HCT116 (cell line): ENCODE results near the gene APBA2.

Experiments used
- POLR2A ChIP-seq: IDR thresholded peaks from 2 replicates; pipeline ENCODE4 v1.7.0; 2011; ENCODE audit warnings: borderline replicate concordance; ENCODE audit not compliant: insufficient read depth, insufficient read length; ENCODE audit errors: extremely low read depth
- TF ChIP-seq, protein P1 (sequence below): IDR thresholded peaks from 2 replicates; pipeline ENCODE4 v1.6.1; 2012; ENCODE audit warnings: low read depth

DNA sequence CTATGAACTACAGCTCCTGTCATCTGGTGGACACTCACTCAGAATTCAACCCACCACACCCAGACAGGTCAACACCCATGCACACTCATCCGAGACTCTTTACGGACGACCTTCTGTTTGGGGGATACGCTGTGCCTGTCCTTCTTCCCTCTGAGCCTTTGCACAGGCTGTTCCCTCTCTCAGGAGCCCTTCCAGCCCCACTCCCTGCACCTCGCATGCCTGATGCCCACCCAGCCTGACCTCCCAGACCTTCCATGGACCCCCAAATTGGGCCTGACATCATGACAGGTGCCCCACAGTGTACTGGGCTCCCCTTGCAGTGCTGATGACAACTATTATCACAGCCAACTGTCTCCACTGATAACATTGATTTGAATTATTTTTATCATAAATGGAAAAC, 248.0 kb downstream of the APBA2 start:
- TF ChIP-seq, protein P1, sequence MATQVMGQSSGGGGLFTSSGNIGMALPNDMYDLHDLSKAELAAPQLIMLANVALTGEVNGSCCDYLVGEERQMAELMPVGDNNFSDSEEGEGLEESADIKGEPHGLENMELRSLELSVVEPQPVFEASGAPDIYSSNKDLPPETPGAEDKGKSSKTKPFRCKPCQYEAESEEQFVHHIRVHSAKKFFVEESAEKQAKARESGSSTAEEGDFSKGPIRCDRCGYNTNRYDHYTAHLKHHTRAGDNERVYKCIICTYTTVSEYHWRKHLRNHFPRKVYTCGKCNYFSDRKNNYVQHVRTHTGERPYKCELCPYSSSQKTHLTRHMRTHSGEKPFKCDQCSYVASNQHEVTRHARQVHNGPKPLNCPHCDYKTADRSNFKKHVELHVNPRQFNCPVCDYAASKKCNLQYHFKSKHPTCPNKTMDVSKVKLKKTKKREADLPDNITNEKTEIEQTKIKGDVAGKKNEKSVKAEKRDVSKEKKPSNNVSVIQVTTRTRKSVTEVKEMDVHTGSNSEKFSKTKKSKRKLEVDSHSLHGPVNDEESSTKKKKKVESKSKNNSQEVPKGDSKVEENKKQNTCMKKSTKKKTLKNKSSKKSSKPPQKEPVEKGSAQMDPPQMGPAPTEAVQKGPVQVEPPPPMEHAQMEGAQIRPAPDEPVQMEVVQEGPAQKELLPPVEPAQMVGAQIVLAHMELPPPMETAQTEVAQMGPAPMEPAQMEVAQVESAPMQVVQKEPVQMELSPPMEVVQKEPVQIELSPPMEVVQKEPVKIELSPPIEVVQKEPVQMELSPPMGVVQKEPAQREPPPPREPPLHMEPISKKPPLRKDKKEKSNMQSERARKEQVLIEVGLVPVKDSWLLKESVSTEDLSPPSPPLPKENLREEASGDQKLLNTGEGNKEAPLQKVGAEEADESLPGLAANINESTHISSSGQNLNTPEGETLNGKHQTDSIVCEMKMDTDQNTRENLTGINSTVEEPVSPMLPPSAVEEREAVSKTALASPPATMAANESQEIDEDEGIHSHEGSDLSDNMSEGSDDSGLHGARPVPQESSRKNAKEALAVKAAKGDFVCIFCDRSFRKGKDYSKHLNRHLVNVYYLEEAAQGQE = no peak
- TF ChIP-seq POLR2A = no peak
